Panc1 (cell line): Measurements from ENCODE around the gene SMARCA2.

Experiments
- CTCF ChIP-seq: fragments of 450-650 bp; IDR thresholded peaks from 2 replicates; pipeline ENCODE4 v1.5.1; 2017; ENCODE audit warnings: mild to moderate bottlenecking
- POLR2AphosphoS5 ChIP-seq: IDR thresholded peaks from 2 replicates; pipeline ENCODE4 v1.6.1; 2012; ENCODE audit warnings: mild to moderate bottlenecking, low read depth, low read length, moderate library complexity

- no peak for TF ChIP-seq CTCF
- no peak for TF ChIP-seq POLR2AphosphoS5
These were observed 216.0 kb downstream of the SMARCA2 start for GRCh38 chr9:2231101-2231500.
